ENCODE data around the gene UBE2E2.

The UBE2E2 gene

GRCh38 chr3:23446301-23446700, 243.2 kb downstream of the UBE2E2 start:
- DNase-seq: no peak

- no peak for DNase-seq
These were observed 245.9 kb downstream of the UBE2E2 start for GRCh38 chr3:23448998-23449537.

- no peak for DNase-seq
These were observed 246.9 kb downstream of the UBE2E2 start for GRCh38 chr3:23450051-23450450.

- DNase-seq: no peak
These were observed 247.7 kb downstream of the UBE2E2 start for GRCh38 chr3:23450806-23451205.

- DNase-seq: no peak
These were observed 249.3 kb downstream of the UBE2E2 start for GRCh38 chr3:23452408-23452807.

- no peak for DNase-seq
These were observed 252.0 kb downstream of the UBE2E2 start for GRCh38 chr3:23455084-23455483.

- DNase-seq: no peak
These were observed 252.6 kb downstream of the UBE2E2 start for GRCh38 chr3:23455775-23456174.

GRCh38 chr3:23457697-23458096, 254.6 kb downstream of the UBE2E2 start:
- no peak for DNase-seq

GRCh38 chr3:23459465-23459864, 256.3 kb downstream of the UBE2E2 start:
- no peak for DNase-seq

GRCh38 chr3:23459889-23460546, 256.9 kb downstream of the UBE2E2 start:
- DNase-seq: no peak

GRCh38 chr3:23461069-23461468, 257.9 kb downstream of the UBE2E2 start:
- no peak for DNase-seq

GRCh38 chr3:23463791-23464190, 260.7 kb downstream of the UBE2E2 start:
- DNase-seq: no peak

- no peak for DNase-seq
These were observed 262.4 kb downstream of the UBE2E2 start for GRCh38 chr3:23465569-23465968.

- DNase-seq: no peak
These were observed 265.1 kb downstream of the UBE2E2 start for GRCh38 chr3:23468203-23468602.

GRCh38 chr3:23474580-23475357, 271.6 kb downstream of the UBE2E2 start:
- no peak for DNase-seq

GRCh38 chr3:23475446-23475845, 272.3 kb downstream of the UBE2E2 start:
- no peak for DNase-seq

GRCh38 chr3:23479026-23479425, 275.9 kb downstream of the UBE2E2 start:
- no peak for DNase-seq

- DNase-seq: no peak
These were observed 276.6 kb downstream of the UBE2E2 start for GRCh38 chr3:23479615-23480328.

- DNase-seq: no peak
These were observed 277.2 kb downstream of the UBE2E2 start for GRCh38 chr3:23480329-23480714.

- DNase-seq: no peak
These were observed 278.0 kb downstream of the UBE2E2 start for GRCh38 chr3:23481011-23481615.

- DNase-seq: no peak
These were observed 278.6 kb downstream of the UBE2E2 start for GRCh38 chr3:23481616-23482278.

- no peak for DNase-seq
These were observed 281.3 kb downstream of the UBE2E2 start for GRCh38 chr3:23484386-23484785.

GRCh38 chr3:23485922-23486321, 282.8 kb downstream of the UBE2E2 start:
- DNase-seq: no peak
